NCI-H1417 treated with DMSO at 0.1 percent for 48 hours (cell line): ENCODE data around the gene MYO5B.

Source experiments
- DNase-seq: peaks from one replicate; lab custom pipeline; 2025; lab: John Stamatoyannopoulos, UW

Gene MYO5B

GRCh38 chr18:50151926-50152325 lies 43.0 kb downstream of the MYO5B start:
- no peak for DNase-seq

GRCh38 chr18:50144540-50144939 lies 50.4 kb downstream of the MYO5B start:
- no peak for DNase-seq

GRCh38 chr18:50143886-50144285 lies 51.1 kb downstream of the MYO5B start:
- no peak for DNase-seq

GRCh38 chr18:50143294-50143693 lies 51.7 kb downstream of the MYO5B start:
- DNase-seq = no peak

DNA sequence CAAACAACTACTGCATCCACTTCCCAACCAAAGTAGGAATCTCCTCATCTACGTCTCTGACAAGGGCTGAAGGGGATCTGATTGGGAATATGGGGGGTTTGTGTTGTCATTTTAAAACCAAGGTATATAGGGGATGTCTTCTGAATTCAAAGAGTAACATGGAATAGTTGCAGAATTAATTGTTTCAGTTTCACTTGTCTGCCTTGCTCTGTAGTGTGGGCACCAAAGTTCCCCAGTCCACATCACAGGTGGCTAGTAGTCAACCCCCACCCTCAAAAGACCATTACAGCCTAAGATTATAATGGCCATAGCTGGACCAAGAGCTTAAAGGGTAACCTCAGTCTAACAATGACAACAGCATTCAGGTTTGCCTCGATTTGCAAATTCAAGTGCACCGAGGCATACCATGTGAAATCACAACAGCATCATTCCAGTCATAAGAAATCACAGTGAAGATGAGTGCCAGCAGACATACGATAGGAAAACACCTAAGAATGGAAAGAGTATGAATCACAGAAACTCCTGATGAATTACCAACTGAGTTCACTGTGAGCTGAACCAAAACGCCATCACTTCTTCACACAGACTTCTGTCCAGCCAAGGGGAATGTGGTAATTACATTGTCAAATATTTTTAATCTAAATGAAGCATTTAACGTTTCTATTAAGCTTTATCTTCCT lies 52.4 kb downstream of the MYO5B start:
- DNase-seq = no peak

DNA sequence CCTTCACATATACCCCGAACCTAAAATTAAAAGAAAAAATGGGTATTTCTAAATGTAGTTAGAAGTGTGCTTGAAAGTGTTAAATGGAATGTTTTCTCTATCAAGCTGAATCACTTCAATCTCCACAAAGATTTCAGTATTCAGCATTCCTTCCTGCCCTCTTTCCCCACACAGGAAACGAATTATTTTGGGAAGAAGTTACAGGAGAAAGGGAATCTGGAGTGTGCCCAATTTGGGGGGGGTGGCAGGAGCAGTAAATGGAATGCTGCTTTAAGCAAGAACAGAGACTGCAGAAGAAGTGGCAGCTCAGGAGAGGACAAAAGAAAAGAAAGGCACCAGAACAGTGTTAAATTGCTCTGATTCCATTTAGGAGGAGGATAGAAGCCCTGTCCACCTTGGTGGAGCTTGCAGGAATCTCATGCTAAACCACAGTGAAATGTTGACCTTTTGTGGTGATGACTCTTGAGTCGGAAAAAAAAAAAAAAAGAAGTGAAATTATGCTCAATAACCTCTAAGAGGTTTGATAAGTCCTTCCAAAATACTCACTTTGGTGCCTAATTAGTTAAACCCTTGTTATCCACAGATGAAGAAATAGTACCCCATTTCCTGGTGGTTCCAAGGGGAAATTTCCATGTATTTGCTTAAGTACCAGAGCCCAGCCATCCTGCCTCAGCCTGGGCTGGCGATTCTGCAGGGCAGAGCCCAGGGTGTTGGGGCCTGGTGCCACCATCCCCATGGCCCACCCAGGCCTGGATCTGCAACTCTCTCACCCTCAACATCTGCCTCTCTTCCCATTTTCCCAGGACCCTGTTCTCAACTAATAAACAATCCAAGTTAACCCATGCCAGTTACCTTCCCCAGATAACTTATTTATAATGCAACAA lies 56.5 kb downstream of the MYO5B start:
- no peak for DNase-seq

DNA sequence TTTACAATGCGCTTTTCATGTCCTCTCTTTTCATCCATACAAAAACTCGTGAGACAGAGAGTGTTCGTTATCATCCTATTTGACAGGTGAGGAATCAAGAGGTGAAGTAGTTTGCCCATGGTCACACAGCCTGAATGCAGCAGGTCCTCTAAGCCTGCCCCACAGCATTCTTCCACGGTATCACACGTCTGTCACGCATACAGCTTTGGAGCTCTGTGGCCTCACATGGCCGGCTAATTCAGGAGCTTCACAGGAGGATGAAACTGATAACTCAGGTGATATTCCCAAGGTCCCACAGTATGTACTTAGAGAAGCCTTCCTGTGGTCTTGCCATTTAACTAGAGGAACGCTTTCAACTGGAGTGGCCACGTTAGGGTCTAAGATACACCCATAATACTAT lies 59.0 kb downstream of the MYO5B start:
- DNase-seq = no peak

DNA sequence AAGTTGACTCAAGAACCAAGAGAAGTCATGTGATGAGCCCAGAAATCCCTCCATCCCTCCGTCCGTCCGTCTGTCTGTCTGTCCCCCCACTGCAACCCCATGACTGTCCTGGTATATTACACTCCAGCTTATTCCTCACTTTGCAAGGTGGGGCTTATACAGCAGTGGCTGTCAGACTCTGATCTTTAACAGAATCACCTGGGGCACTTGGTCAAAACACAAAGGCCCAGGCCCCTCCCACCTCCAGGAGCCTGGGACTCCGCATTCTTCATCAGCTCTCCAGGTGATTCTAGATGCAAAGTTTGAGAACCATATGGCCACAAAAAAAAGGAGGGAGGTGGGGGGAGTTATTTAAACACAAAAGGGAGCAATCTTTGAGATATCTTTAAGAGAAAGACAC lies 61.4 kb downstream of the MYO5B start:
- no peak for DNase-seq

- peak; percentile 28 for DNase-seq
Observed at GRCh38 chr18:50131591-50131990, 63.4 kb downstream of the MYO5B start.

GRCh38 chr18:50128506-50129271 lies 66.3 kb downstream of the MYO5B start:
- DNase-seq = peak; percentile 46

DNA sequence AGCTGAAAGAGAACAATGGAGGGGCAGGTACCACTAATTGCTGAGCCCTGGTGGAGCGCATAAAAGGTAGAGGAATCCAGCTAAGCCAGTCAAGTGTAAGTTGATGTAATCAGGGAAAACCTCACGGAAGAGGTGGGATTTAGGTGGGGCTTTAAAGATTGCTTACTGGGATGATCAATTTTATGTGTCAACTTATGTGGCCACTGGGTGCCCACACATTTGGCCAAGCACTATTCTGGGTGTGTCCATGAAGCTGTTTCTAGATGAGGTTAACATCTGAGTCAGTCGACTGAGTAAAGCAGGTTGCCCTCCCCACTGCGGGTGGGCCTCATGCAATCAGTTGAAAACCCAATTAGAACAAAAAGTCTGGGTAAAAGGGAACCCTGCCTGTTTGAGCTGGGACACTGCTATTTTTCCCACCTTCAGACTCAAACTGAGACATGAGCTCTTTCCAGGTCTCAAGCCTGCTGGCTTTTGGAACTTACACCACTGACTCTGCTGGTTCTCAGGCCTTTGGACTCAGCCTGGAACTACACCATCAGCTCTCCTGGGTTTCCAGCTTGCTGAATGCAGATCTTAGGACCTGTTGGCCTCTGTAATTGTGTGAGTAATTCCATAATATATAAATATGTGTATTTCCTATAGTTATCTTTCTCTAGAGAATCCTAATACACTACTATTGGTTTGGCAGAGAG lies 67.3 kb downstream of the MYO5B start:
- DNase-seq = no peak

- no peak for DNase-seq
Observed at GRCh38 chr18:50126471-50126870, 68.5 kb downstream of the MYO5B start.

DNA sequence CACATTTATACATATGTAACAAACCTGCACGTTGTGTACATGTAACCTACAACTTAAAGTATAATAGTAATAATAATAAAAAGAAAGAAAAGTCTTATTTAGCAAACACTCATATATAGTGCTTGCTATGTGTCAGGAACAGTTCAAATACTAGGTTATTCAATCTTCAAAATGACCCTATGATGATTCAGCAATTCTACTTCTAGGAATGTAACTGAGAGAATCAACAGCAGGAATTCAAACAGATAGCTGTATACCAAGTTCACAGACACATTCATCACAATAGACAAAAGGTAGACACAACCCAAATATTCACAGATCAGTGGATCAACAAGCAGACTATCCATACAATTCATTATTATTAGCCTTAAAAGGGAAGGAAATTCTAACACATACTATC lies 69.5 kb downstream of the MYO5B start:
- no peak for DNase-seq

DNA sequence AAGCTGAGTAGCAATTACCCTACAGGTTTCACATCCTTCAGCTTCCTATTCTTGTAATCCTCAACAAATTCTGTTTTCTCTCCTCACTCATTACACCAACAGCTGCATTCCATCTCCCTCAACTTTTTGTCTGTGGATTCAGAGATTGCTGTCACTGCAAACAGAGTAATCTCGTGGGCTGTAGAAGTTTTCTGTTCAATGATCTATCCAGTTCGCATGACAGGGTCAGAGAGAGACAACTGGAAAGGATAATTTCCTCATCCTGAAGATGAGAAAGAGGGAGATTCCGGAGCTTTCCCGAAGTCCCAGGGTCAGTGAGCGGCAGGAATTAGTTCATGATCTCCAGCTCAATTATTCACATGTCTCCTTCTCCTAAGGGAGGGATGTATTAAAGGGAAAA lies 75.7 kb downstream of the MYO5B start:
- DNase-seq = no peak

GRCh38 chr18:50117863-50118262 lies 77.1 kb downstream of the MYO5B start:
- peak; percentile 89 for DNase-seq

DNA sequence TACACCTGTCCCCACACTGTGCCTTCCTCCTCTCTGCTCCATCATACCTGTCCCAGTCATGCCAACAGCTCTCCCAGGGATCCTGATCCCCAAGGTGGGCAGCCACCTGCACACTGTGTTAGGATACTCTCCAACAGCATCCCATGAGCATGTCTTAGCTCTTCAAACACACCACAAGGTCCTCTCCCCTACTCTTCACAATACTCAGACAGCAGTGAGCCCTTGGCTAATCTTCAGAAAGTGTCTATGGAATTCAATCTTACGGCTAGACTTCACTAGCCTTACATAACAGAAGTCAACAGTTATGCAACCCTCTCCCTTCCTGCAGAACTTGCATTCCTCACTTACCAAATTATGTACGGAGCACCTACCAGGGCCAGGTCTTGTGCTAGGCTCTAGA lies 79.9 kb downstream of the MYO5B start:
- DNase-seq = no peak

GRCh38 chr18:50114448-50114847 lies 80.5 kb downstream of the MYO5B start:
- DNase-seq = no peak

- DNase-seq = no peak
Observed at GRCh38 chr18:50113726-50114125, 81.2 kb downstream of the MYO5B start.

GRCh38 chr18:50111398-50111797 lies 83.5 kb downstream of the MYO5B start:
- DNase-seq = peak; percentile 11

DNA sequence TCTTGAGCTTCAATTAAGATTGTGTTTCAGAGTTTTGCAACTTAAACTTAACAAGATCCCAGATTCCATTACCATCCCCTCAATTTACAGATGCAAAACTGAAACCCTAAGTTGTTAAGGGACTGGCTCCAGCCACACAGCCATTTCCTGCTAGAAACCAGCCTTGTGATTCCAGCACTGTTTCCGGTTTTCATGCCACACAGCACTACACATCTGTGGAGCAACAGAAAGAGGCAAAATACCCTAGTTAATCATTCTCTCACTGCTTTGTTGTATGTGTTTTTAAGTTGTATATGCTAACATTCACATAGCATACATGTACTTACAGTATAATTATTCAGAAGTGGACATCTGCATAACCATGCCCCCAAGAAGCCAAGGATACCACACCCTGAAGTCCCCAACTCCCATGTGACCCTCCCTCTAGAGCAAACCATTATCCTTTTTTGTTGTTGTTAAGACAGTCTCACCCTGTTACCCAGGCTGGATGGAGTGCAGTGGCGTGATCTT lies 87.4 kb downstream of the MYO5B start:
- no peak for DNase-seq

- no peak for DNase-seq
Observed at GRCh38 chr18:50105027-50105426, 89.9 kb downstream of the MYO5B start.

DNA sequence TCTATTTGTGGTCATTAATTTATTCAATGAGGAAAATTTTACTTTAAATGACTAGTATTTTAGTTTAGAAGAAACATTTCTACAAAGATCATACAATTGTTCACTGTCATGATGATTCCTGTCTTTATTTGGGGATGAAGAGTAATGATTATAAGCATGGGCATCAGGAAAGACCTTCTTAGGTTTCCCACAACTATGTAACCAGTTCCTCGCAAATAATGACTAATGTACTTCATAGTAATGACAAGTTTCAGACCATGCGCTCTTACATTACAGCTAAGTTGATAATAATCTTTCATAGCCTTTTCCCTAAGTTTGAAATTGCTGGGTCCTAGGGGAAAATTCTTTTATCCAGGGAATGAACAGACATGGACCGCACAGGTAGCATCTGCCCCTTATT lies 90.5 kb downstream of the MYO5B start:
- DNase-seq = no peak
